ENCODE data around the gene CFAP57.

GRCh38 chr1:43267291-43267805 lies 95.2 kb downstream of the CFAP57 start:
- TF ChIP-seq CTCF (IDR thresholded peaks at IDR 0.05) (no peak), POLR2A (IDR thresholded peaks at IDR 0.05) (no peak)

All from transverse colon (tissue), 3 donors.